OCI-LY7 (cell line): Measurements from ENCODE around the gene GALR3. TPM values are rescaled to one million over a fixed set of nuclear protein-coding genes. Genes with fewer than 3 reads are reported as not detected.
A peak's percentile ranks its signal among the peaks of the same experiment; 100 is the strongest.

Experiments
- BruUV-seq: library from RNA; stranded (reverse); fragments of 400-500 nt; replicated peaks from 2 replicates; lab custom pipeline; 2021; lab: Mats Ljungman, UMichigan
- CTCF ChIA-PET: fragments of 300-600 bp; sonication (Branson Sonifier 250); formaldehyde crosslinking; loops from one replicate; lab custom pipeline; 2022; ENCODE audit warnings: antibody characterized with exemption; ENCODE audit not compliant: unreplicated experiment; lab: Charles Lee
- POLR2A ChIA-PET: fragments of 300-600 bp; sonication (Branson Sonifier 250); formaldehyde crosslinking; loops from one replicate; lab custom pipeline; 2022; ENCODE audit warnings: antibody characterized with exemption; lab: Charles Lee
- DNase-seq: peaks from one replicate; pipeline ENCODE4 v3.0.0-alpha.2; 2015; ENCODE audit warnings: low spot score
- H2AFZ ChIP-seq: fragments of 200-600 bp; sonication (generic), shearing (Covaris generic); 2 replicates; pipeline ENCODE4 v1.6.1; 2014; ENCODE audit warnings: mild to moderate bottlenecking, antibody characterized with exemption, low read length, moderate library complexity
- H3K27ac ChIP-seq: fragments of 200-600 bp; sonication (generic); 2 replicates; pipeline ENCODE4 v1.5.1; 2014; ENCODE audit warnings: mixed run types, low read depth, mild to moderate bottlenecking, moderate library complexity, low read length, inconsistent platforms; ENCODE audit not compliant: poor library complexity, severe bottlenecking
- H3K36me3 ChIP-seq: fragments of 200-600 bp; sonication (generic); 2 replicates; pipeline ENCODE4 v1.6.1; 2014; ENCODE audit warnings: mild to moderate bottlenecking, antibody characterized with exemption, low read length, moderate library complexity, mixed read lengths; ENCODE audit not compliant: insufficient read depth
- H3K4me1 ChIP-seq: fragments of 200-600 bp; sonication (generic); 2 replicates; pipeline ENCODE4 v1.5.1; 2014; ENCODE audit warnings: mild to moderate bottlenecking, low read length; ENCODE audit not compliant: insufficient read depth, poor library complexity, severe bottlenecking
- H3K4me2 ChIP-seq: fragments of 200-600 bp; sonication (generic); 2 replicates; pipeline ENCODE4 v1.6.1; 2014; ENCODE audit warnings: mild to moderate bottlenecking, low read length
- H3K4me3 ChIP-seq: fragments of 200-600 bp; sonication (generic); 2 replicates; pipeline ENCODE4 v1.5.1; 2014; ENCODE audit warnings: mild to moderate bottlenecking, low read depth, low read length; ENCODE audit not compliant: poor library complexity, severe bottlenecking
- H3K79me2 ChIP-seq: fragments of 200-600 bp; sonication (generic); 2 replicates; pipeline ENCODE4 v1.6.1; 2016; ENCODE audit warnings: low read depth, mild to moderate bottlenecking, low read length, moderate library complexity, mixed read lengths; ENCODE audit not compliant: insufficient read depth
- H3K9me2 ChIP-seq: fragments of 200-600 bp; sonication (generic); 2 replicates; pipeline ENCODE4 v1.6.1; 2016; ENCODE audit warnings: mild to moderate bottlenecking, low read length, mixed read lengths; ENCODE audit not compliant: insufficient read depth
- H3K9me3 ChIP-seq: fragments of 200-600 bp; sonication (generic); 2 replicates; pipeline ENCODE4 v1.6.1; 2014; ENCODE audit warnings: mild to moderate bottlenecking, mixed run types, low read length, mixed read lengths
- H4K20me1 ChIP-seq: fragments of 200-600 bp; sonication (generic); 2 replicates; pipeline ENCODE4 v1.6.1; 2014; ENCODE audit warnings: mild to moderate bottlenecking, antibody characterized with exemption, low read length, moderate library complexity, mixed read lengths; ENCODE audit not compliant: insufficient read depth
- EZH2phosphoT487 ChIP-seq: fragments of 200-600 bp; sonication (generic); IDR thresholded peaks from 2 replicates; pipeline ENCODE4 v1.6.1; 2018; ENCODE audit warnings: low read depth, borderline replicate concordance, mild to moderate bottlenecking, mixed run types, antibody characterized with exemption, low read length, moderate library complexity, mixed read lengths
- intact Hi-C: fragments of 100-400 bp; cut with micrococcal nuclease; formaldehyde crosslinking; loops from one replicate; pipeline ENCODE4 v1.10.0; 2022; ENCODE audit not compliant: unreplicated experiment
- total RNA-seq, 2 experiments: library from RNA; depleted of rRNA in 1 of 2; stranded (reverse); fragments of >200 nt in 1 of 2; shearing (Covaris generic) in 1 of 2; gene quantifications; 2 replicates each; pipeline ENCODE4 v1.2.3, GENCODE V29; 2014 to 2022
- TF ChIP-seq, protein P1 (sequence below): fragments of 200-600 bp; sonication (generic); conservative IDR thresholded peaks from 2 replicates; pipeline ENCODE4 v1.5.1; 2014; ENCODE audit warnings: mild to moderate bottlenecking, antibody characterized with exemption, low read length, moderate library complexity, mixed read lengths

The GALR3 gene
- total RNA-seq, 2 experiments from 2014 or later: not detected

GRCh38 chr22:37777122-37777687 lies 46.0 kb upstream of the GALR3 start:
- peak; percentile 47 for DNase-seq
- TSS peak; percentile 46 for BruUV-seq

DNA sequence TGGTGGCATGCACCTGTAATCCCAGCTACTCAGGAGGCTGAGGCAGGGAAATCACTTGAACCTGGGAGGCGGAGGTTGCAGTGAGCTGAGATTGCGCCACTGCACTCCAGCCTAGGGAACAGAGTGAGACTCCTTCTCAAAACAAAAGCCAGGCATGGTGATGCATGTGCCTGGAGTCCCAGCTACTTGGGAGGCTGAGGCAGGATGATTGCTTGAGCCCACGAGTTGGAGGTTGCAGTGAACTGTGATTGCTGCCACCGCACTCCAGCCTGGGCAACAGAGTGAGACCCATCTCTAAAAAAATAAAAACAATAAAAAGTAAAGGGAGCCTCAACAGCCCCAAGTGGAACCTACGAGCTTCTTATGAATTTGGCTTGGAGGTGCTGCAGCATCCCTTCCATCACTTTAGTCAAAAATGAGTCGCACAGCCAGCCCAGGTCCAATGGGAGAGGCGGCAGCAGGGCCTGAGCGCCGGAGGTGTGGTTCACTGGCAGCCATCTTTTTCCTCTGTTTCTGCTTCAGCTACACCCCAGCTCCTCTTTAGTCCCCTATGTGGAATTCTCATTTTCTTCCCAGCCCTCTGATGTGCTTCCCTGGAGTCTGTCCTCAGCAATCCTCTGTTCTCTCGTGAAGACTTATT lies 44.7 kb upstream of the GALR3 start:
- intact Hi-C loops: no loop called here
- Histone ChIP-seq H3K4me2 (no peak overlapping the region), H3K36me3 (no peaks in the 10 kb centered on the region), H3K27ac (no peak overlapping the region), H3K4me3 (no peak overlapping the region), H3K4me1 (peaks cover 7% of the 10 kb centered on the region), H2AFZ (no peak overlapping the region), H3K9me3 (no peaks in the 10 kb centered on the region), H3K79me2 (no peaks in the 10 kb centered on the region), H3K9me2 (no peaks in the 10 kb centered on the region), H4K20me1 (no peaks in the 10 kb centered on the region)
- no peak for DNase-seq
- CTCF ChIA-PET: no interaction called here
- no peak for TF ChIP-seq EZH2phosphoT487
- TF ChIP-seq, protein P1, sequence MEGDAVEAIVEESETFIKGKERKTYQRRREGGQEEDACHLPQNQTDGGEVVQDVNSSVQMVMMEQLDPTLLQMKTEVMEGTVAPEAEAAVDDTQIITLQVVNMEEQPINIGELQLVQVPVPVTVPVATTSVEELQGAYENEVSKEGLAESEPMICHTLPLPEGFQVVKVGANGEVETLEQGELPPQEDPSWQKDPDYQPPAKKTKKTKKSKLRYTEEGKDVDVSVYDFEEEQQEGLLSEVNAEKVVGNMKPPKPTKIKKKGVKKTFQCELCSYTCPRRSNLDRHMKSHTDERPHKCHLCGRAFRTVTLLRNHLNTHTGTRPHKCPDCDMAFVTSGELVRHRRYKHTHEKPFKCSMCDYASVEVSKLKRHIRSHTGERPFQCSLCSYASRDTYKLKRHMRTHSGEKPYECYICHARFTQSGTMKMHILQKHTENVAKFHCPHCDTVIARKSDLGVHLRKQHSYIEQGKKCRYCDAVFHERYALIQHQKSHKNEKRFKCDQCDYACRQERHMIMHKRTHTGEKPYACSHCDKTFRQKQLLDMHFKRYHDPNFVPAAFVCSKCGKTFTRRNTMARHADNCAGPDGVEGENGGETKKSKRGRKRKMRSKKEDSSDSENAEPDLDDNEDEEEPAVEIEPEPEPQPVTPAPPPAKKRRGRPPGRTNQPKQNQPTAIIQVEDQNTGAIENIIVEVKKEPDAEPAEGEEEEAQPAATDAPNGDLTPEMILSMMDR: no peak
- POLR2A ChIA-PET: no interaction called here
- BruUV-seq: no TSS peak

More at GRCh38 chr22:37777122-37777687, 46.0 kb upstream of the GALR3 start:
- Histone ChIP-seq H3K36me3 (no peaks in the 10 kb centered on the region), H3K9me3 (no peaks in the 10 kb centered on the region), H3K4me1 (peaks cover 11% of the 10 kb centered on the region), H3K27ac (peak overlapping the region; percentile 2), H4K20me1 (no peaks in the 10 kb centered on the region), H3K9me2 (no peaks in the 10 kb centered on the region), H3K4me3 (no peak overlapping the region), H3K4me2 (peak overlapping the region; percentile 16; the same call in 1 of the 2 replicates), H2AFZ (no peak overlapping the region), H3K79me2 (no peaks in the 10 kb centered on the region)
- TF ChIP-seq, protein P1: no peak
- TF ChIP-seq EZH2phosphoT487: no peak
- POLR2A ChIA-PET: no interaction called here
- intact Hi-C loops: loop anchor here (2.0 kb wide), 1 partner anchor 30 kb away; the partner anchor contains the start of gene GCAT
- CTCF ChIA-PET: no interaction called here
